Peyer's patch (tissue), 4 donors: ENCODE data around the gene AUNIP.

Experiments used
- POLR2A ChIP-seq, 2 donors: fragments of 450-650 bp; IDR thresholded peaks; one replicate each; pipeline ENCODE4 v1.5.1; 2017; ENCODE audit warnings: antibody characterized with exemption in 2 of 2, mild to moderate bottlenecking in 2 of 2, moderate library complexity in 2 of 2
- TF ChIP-seq, protein P1 (sequence below), 6 experiments: fragments of 450-650 bp in 4 of 6; fragments of 200-600 bp in 2 of 6; sonication (generic) in 1 of 6; IDR thresholded peaks; one replicate each; pipeline ENCODE4 v1.5.1; 2017 to 2019; ENCODE audit warnings: antibody characterized with exemption in 6 of 6, mild to moderate bottlenecking in 3 of 6, moderate library complexity in 1 of 6

- TF ChIP-seq, protein P1, sequence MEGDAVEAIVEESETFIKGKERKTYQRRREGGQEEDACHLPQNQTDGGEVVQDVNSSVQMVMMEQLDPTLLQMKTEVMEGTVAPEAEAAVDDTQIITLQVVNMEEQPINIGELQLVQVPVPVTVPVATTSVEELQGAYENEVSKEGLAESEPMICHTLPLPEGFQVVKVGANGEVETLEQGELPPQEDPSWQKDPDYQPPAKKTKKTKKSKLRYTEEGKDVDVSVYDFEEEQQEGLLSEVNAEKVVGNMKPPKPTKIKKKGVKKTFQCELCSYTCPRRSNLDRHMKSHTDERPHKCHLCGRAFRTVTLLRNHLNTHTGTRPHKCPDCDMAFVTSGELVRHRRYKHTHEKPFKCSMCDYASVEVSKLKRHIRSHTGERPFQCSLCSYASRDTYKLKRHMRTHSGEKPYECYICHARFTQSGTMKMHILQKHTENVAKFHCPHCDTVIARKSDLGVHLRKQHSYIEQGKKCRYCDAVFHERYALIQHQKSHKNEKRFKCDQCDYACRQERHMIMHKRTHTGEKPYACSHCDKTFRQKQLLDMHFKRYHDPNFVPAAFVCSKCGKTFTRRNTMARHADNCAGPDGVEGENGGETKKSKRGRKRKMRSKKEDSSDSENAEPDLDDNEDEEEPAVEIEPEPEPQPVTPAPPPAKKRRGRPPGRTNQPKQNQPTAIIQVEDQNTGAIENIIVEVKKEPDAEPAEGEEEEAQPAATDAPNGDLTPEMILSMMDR (IDR thresholded peaks at IDR 0.05), result no peak
- no peak for TF ChIP-seq POLR2A (IDR thresholded peaks at IDR 0.05)
Observed at GRCh38 chr1:25864434-25864833, 5.2 kb upstream of the AUNIP start.
